Measurements from ENCODE around the gene BAZ1A.

BAZ1A gene

GRCh38 chr14:34713122-34713680 lies 162.0 kb downstream of the BAZ1A start:
- TF ChIP-seq CTCF (IDR thresholded peaks at IDR 0.05) = no peak

- TF ChIP-seq CTCF (IDR thresholded peaks at IDR 0.05) = no peak
Measured at GRCh38 chr14:34711796-34712712, 163.1 kb downstream of the BAZ1A start.

GRCh38 chr14:34711169-34711568 lies 164.0 kb downstream of the BAZ1A start:
- no peak for TF ChIP-seq CTCF (IDR thresholded peaks at IDR 0.05)

- no peak for TF ChIP-seq CTCF (IDR thresholded peaks at IDR 0.05)
Measured at GRCh38 chr14:34710744-34711143, 164.4 kb downstream of the BAZ1A start.

- TF ChIP-seq CTCF (IDR thresholded peaks at IDR 0.05) = no peak
Measured at GRCh38 chr14:34710006-34710405, 165.2 kb downstream of the BAZ1A start.

GRCh38 chr14:34707722-34708121 lies 167.4 kb downstream of the BAZ1A start:
- no peak for TF ChIP-seq CTCF (IDR thresholded peaks at IDR 0.05)

Measured in LNCAP (cell line).